Measurements from ENCODE around the gene TACC2. TPM values are rescaled to one million over a fixed set of nuclear protein-coding genes. Genes with fewer than 3 reads are reported as not detected.

The TACC2 gene
- total and polyA plus RNA-seq, 2 donors (not counting 3 experiments of a cell fraction or from before 2014, with no cell fraction given), result 14.4 to 46.2 TPM

DNA sequence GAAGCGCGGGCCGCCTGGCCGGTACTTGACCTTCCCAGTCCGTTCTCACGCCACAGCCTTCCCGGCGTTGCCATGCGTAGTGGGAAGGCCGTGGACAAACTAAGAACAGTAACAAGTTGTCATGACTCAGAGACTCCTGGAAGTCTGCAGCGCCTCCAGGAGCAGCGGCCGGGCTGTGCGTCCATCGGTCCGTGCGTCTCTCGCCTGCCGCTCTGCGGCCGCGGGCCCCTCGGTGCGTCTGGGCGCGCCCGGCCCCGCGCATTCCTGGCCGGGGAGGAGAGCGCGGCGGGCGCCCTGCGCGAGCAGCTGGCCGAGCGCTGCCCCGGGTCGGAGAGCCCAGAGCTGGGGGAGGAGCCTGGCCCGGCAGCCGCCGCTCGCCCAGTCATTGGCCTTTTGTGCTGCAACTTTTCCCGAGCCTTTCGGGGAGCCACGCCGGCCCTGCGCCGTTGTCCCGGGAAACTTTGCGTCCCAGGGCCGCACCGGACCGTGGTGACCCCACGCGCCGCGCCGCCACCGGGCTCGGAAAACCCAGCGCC is 123.7 kb downstream of the TACC2 start:
- DNase-seq (ENCODE audit: low read depth, low spot score) (peak; percentile 97), FAIRE-seq (peak; percentile 81)
- H3K4me3 ChIP-seq (replicated peaks in 1 of 3; ENCODE audit: insufficient read depth in 1 of 3, low read depth in 1 of 3, low read length in 3 of 3), result peak overlapping the region; percentile 49 to 59 (median 54)
- BruUV-seq (replicated peaks), result no TSS peak
- no peaks in the 10 kb centered on the region for H4K20me1 ChIP-seq (replicated peaks; ENCODE audit: control insufficient read depth, extremely low read depth, insufficient read depth, low read length)
- no peak for TF ChIP-seq GATA2 (IDR thresholded peaks at IDR 0.05; ENCODE audit: insufficient read depth, insufficient read length, low read depth, low read length)
- TF ChIP-seq, protein P1, sequence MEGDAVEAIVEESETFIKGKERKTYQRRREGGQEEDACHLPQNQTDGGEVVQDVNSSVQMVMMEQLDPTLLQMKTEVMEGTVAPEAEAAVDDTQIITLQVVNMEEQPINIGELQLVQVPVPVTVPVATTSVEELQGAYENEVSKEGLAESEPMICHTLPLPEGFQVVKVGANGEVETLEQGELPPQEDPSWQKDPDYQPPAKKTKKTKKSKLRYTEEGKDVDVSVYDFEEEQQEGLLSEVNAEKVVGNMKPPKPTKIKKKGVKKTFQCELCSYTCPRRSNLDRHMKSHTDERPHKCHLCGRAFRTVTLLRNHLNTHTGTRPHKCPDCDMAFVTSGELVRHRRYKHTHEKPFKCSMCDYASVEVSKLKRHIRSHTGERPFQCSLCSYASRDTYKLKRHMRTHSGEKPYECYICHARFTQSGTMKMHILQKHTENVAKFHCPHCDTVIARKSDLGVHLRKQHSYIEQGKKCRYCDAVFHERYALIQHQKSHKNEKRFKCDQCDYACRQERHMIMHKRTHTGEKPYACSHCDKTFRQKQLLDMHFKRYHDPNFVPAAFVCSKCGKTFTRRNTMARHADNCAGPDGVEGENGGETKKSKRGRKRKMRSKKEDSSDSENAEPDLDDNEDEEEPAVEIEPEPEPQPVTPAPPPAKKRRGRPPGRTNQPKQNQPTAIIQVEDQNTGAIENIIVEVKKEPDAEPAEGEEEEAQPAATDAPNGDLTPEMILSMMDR (IDR thresholded peaks at IDR 0.05; ENCODE audit: extremely low read depth in 1 of 2, insufficient read depth in 1 of 2, low read depth in 1 of 2, low read length in 2 of 2), result peak; percentile 43 to 53
- TF ChIP-seq, protein P2, sequence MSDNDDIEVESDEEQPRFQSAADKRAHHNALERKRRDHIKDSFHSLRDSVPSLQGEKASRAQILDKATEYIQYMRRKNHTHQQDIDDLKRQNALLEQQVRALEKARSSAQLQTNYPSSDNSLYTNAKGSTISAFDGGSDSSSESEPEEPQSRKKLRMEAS (IDR thresholded peaks at IDR 0.05; ENCODE audit: insufficient read depth, insufficient read length), result no peak
- TF ChIP-seq FOS (IDR thresholded peaks at IDR 0.05; ENCODE audit: borderline replicate concordance, insufficient read depth, low read length), result peak; percentile 53
- TF ChIP-seq EZH2 (IDR thresholded peaks at IDR 0.05; ENCODE audit: borderline replicate concordance, low read depth, low read length, severe bottlenecking), result no peak
- peak; percentile 17 for TF ChIP-seq JUN (IDR thresholded peaks at IDR 0.05; ENCODE audit: borderline replicate concordance, insufficient read depth, insufficient read length, low read depth)
- TF ChIP-seq MYC (IDR thresholded peaks at IDR 0.05; ENCODE audit: low read depth, low read length), result no peak
- TF ChIP-seq POLR2A (IDR thresholded peaks at IDR 0.05; ENCODE audit: low read depth, low read length), result peak; percentile 40
- TF ChIP-seq POLR2AphosphoS5 (IDR thresholded peaks at IDR 0.05; ENCODE audit: insufficient read depth, low read depth, low read length), result peak; percentile 93
- CTCF ChIA-PET, result interaction anchor here (0.6 to 2.7 kb wide), 20 partner anchors 9 to 160 kb away, joined by 3 to 45 read pairs (median 6); partner anchors contain the start of gene NSMCE4A
- H3K4me1 ChIP-seq (ENCODE audit: control insufficient read depth, extremely low read depth, insufficient read depth, low read length), result peaks cover 42% of the 10 kb centered on the region
- dilution Hi-C loops (cut with MboI; ENCODE audit: extremely low pct_ligation_motif_present, low sequenced_read_pairs) (no loop called here), intact Hi-C loops (cut with micrococcal nuclease) (loop anchor here (1.0 to 10.0 kb wide), 9 partner anchors 14 to 358 kb away; no protein-coding TSS in a partner anchor)
- H2AFZ ChIP-seq (ENCODE audit: low read depth, low read length), result peak overlapping the region; percentile 4
- H3K79me2 ChIP-seq (ENCODE audit: control insufficient read depth, insufficient read depth, low read length), result peaks cover 36% of the 10 kb centered on the region
- no peaks in the 10 kb centered on the region for H3K9me3 ChIP-seq (replicated peaks; ENCODE audit: control insufficient read depth, insufficient read depth, low read length)
- H3K9me1 ChIP-seq (replicated peaks; ENCODE audit: control insufficient read depth, extremely low read depth, insufficient read depth, low read length), result no peaks in the 10 kb centered on the region
- H3K27me3 ChIP-seq (ENCODE audit: control insufficient read depth in 2 of 2, insufficient read depth in 2 of 2, low read length in 2 of 2), result no peaks in the 10 kb centered on the region
- no peaks in the 10 kb centered on the region for H3K36me3 ChIP-seq (ENCODE audit: control insufficient read depth in 2 of 2, extremely low read depth in 1 of 2, insufficient read depth in 2 of 2, low read length in 2 of 2)
- POLR2A ChIA-PET, result interaction anchor here (0.6 to 1.4 kb wide), 8 partner anchors 15 to 1569 kb away, joined by 3 to 15 read pairs (median 4); no protein-coding TSS in a partner anchor
- peak overlapping the region; percentile 100 for H3K27ac ChIP-seq (ENCODE audit: insufficient read depth, low read depth, low read length)
- H3K4me2 ChIP-seq (ENCODE audit: insufficient read depth, low read length), result peak overlapping the region; percentile 84
- peak overlapping the region; percentile 97 for H3K9ac ChIP-seq (replicated peaks; ENCODE audit: extremely low read depth, insufficient read depth, low read length)
